Mesenchymal stem cell (in vitro differentiated cells and primary cell): ENCODE data around the gene INSIG1.

ENCODE experiments used
- DNase-seq: peaks from one replicate; pipeline ENCODE4 v3.0.0-alpha.2; 2013
- H2AFZ ChIP-seq: one replicate; pipeline ENCODE4 v1.6.1; 2013; ENCODE audit warnings: low read depth, mild to moderate bottlenecking, control low read depth, inconsistent platforms, low read length, moderate library complexity
- H2AK5ac ChIP-seq: 2 replicates; pipeline ENCODE4 v1.6.1; 2013; ENCODE audit warnings: low read length, moderate library complexity, mild to moderate bottlenecking, inconsistent platforms; ENCODE audit not compliant: severe bottlenecking
- H2BK120ac ChIP-seq: one replicate; pipeline ENCODE4 v1.6.1; 2013; ENCODE audit warnings: low read depth, mild to moderate bottlenecking, inconsistent platforms, low read length, moderate library complexity
- H2BK12ac ChIP-seq, 2 experiments: one replicate each; pipeline ENCODE4 v1.6.1; 2013; ENCODE audit warnings: inconsistent platforms in 2 of 2, low read length in 2 of 2, mild to moderate bottlenecking in 2 of 2, moderate library complexity in 2 of 2, control low read depth in 1 of 2
- H2BK15ac ChIP-seq: one replicate; pipeline ENCODE4 v1.6.1; 2013; ENCODE audit warnings: mild to moderate bottlenecking, low read depth, inconsistent platforms; ENCODE audit not compliant: poor library complexity, severe bottlenecking
- H2BK5ac ChIP-seq: 2 replicates; pipeline ENCODE4 v1.6.1; 2013; ENCODE audit warnings: low read depth, mild to moderate bottlenecking, low read length, control low read depth, inconsistent platforms; ENCODE audit not compliant: poor library complexity, severe bottlenecking
- H3K14ac ChIP-seq, 2 experiments: one replicate each; pipeline ENCODE4 v1.6.1; 2013; ENCODE audit warnings: inconsistent platforms in 2 of 2, low read length in 2 of 2, control low read depth in 1 of 2, mild to moderate bottlenecking in 1 of 2, moderate library complexity in 1 of 2
- H3K18ac ChIP-seq, 2 experiments: one replicate each; pipeline ENCODE4 v1.6.1; 2013; ENCODE audit warnings: inconsistent platforms in 2 of 2, low read length in 2 of 2, control low read depth in 1 of 2, low read depth in 1 of 2, mild to moderate bottlenecking in 1 of 2
- H3K23ac ChIP-seq, 2 experiments: one replicate each; pipeline ENCODE4 v1.6.1; 2013; ENCODE audit warnings: inconsistent platforms in 2 of 2, low read length in 2 of 2, mild to moderate bottlenecking in 2 of 2, moderate library complexity in 2 of 2, control low read depth in 1 of 2
- H3K27ac ChIP-seq: 2 replicates; pipeline ENCODE4 v1.5.1; 2013; ENCODE audit warnings: mild to moderate bottlenecking, moderate library complexity, low read length, control low read depth, inconsistent platforms; ENCODE audit not compliant: poor library complexity, severe bottlenecking
- H3K27me3 ChIP-seq, 2 experiments: 2 replicates each; pipeline versions ENCODE4 v1.6.1 to v1.7.0; 2013; ENCODE audit warnings: low read length in 2 of 2, mild to moderate bottlenecking in 2 of 2, moderate library complexity in 2 of 2, control low read depth in 1 of 2, inconsistent platforms in 1 of 2; ENCODE audit not compliant: control insufficient read depth in 1 of 2, insufficient read depth in 1 of 2
- H3K36me3 ChIP-seq, 2 experiments: 2 replicates each; pipeline versions ENCODE4 v1.6.1 to v1.7.0; 2013; ENCODE audit warnings: low read length in 2 of 2, control low read depth in 1 of 2, inconsistent platforms in 1 of 2, low read depth in 1 of 2, mild to moderate bottlenecking in 1 of 2; ENCODE audit not compliant: insufficient read depth in 2 of 2, control insufficient read depth in 1 of 2
- H3K4ac ChIP-seq, 2 experiments: one replicate each; pipeline ENCODE4 v1.6.1; 2013; ENCODE audit warnings: inconsistent platforms in 2 of 2, low read length in 2 of 2, mild to moderate bottlenecking in 2 of 2, moderate library complexity in 2 of 2, control low read depth in 1 of 2, low read depth in 1 of 2
- H3K4me1 ChIP-seq: 2 replicates; pipeline ENCODE4 v1.6.1; 2013; ENCODE audit warnings: low read depth, low read length, control low read depth; ENCODE audit not compliant: control insufficient read depth, insufficient read depth
- H3K4me2 ChIP-seq: 2 replicates; pipeline ENCODE4 v1.6.1; 2013; ENCODE audit warnings: low read length, mild to moderate bottlenecking, inconsistent platforms; ENCODE audit not compliant: poor library complexity, severe bottlenecking
- H3K4me3 ChIP-seq, 2 experiments: 2 replicates each; pipeline versions ENCODE4 v1.5.1 to v1.7.0; 2013; ENCODE audit warnings: low read length in 2 of 2, mild to moderate bottlenecking in 2 of 2, control low read depth in 1 of 2, low read depth in 1 of 2; ENCODE audit not compliant: insufficient read depth in 1 of 2
- H3K79me1 ChIP-seq: replicated peaks from 2 replicates; pipeline ENCODE4 v1.6.1; 2013; ENCODE audit warnings: mild to moderate bottlenecking, control low read depth, low read length, inconsistent platforms; ENCODE audit not compliant: poor library complexity, severe bottlenecking
- H3K9ac ChIP-seq: 2 replicates; pipeline ENCODE4 v1.7.0; 2013; ENCODE audit warnings: mild to moderate bottlenecking, low read length, moderate library complexity
- H3K9me3 ChIP-seq: 2 replicates; pipeline ENCODE4 v1.7.0; 2013; ENCODE audit warnings: mild to moderate bottlenecking, low read length; ENCODE audit not compliant: control insufficient read depth
- H4K8ac ChIP-seq: one replicate; pipeline ENCODE4 v1.6.1; 2013; ENCODE audit warnings: inconsistent platforms, mild to moderate bottlenecking, low read length, moderate library complexity
- H4K91ac ChIP-seq: one replicate; pipeline ENCODE4 v1.6.1; 2013; ENCODE audit warnings: mild to moderate bottlenecking, low read length, inconsistent platforms
- WGBS: methylation state at CpG from one replicate; pipeline ENCODE4 v1.1.7; 2013; ENCODE audit warnings: mixed read lengths; 5-methylcytosine and 5-hydroxymethylcytosine counted together

Gene INSIG1

DNA sequence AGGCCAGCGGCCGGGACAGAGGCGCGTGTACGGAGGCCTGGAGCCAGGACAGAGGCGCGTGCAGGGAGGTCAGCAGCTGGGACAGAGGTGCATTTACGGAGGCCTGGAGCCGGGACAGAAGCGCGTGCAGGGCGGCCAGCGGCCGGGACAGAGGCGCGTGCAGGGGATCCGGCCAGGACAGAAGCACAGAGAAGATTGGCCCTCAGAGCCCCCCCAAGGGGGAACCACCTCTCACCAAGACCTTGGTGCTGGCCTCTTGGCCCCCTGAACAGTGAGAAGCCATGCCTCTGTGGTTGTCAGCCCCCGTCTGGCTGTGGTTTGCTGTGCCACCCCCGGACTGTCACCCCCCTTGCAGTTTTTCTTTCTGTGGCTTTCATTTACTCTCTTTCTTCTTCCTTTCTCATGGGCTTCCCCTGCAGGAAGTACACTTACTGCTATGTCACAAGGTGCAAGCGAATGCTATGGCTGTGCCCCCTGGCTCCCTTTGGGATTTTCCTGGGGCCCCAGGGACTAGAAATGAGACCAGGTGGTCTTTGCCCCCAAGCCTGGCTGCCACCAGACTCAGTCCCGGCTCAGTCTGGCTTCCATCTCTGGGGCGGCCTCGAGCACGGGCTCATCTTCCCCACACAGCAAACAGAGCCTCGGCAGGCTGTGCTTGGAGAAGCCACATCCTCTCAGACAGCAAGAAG lies 41.1 kb downstream of the INSIG1 start:
- Histone ChIP-seq H3K9me3 (peaks cover 6% of the 10 kb centered on the region), H3K4me3 (no peak overlapping the region), H3K4me2 (no peak overlapping the region), H2BK5ac (no peak overlapping the region), H3K4ac (no peak overlapping the region), H3K23ac (no peak overlapping the region), H2BK12ac (no peak overlapping the region), H3K36me3 (no peaks in the 10 kb centered on the region), H2AK5ac (no peak overlapping the region), H3K14ac (no peak overlapping the region), H3K9ac (no peak overlapping the region), H2AFZ (no peak overlapping the region), H3K27me3 (peaks cover 24 to 75% of the 10 kb centered on the region in 2 experiments), H2BK15ac (no peak overlapping the region), H3K27ac (no peak overlapping the region), H3K4me1 (no peaks in the 10 kb centered on the region), H3K79me1 (no peaks in the 10 kb centered on the region), H4K91ac (no peak overlapping the region), H3K18ac (no peak overlapping the region), H2BK120ac (no peak overlapping the region), H4K8ac (no peak overlapping the region)
- no peak for DNase-seq
- 81% methylated on average over 25 of the region's 25 CpGs for WGBS

DNA sequence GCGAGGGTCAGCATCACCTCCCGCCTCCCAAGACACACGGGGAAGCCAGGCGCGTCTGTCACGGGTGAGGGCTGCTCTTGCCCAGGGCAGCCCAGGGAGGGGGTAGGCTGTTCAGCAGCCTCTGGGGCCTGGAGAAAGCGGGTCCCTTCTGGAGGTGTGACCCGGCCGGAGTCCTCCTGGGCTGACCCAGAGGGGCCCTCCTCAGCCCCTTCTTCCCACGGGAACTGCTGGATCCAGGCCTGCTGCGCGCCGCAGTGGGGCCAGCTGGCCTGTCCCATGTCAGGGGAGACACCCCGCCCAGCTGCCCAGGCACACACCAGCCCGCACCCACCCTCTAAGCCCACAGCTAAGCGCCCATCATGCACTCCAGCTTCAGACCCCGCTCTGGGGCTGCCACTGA lies 41.8 kb downstream of the INSIG1 start:
- no peak overlapping the region for H3K9ac ChIP-seq
- 85% methylated on average over 14 of the region's 17 CpGs for WGBS

DNA sequence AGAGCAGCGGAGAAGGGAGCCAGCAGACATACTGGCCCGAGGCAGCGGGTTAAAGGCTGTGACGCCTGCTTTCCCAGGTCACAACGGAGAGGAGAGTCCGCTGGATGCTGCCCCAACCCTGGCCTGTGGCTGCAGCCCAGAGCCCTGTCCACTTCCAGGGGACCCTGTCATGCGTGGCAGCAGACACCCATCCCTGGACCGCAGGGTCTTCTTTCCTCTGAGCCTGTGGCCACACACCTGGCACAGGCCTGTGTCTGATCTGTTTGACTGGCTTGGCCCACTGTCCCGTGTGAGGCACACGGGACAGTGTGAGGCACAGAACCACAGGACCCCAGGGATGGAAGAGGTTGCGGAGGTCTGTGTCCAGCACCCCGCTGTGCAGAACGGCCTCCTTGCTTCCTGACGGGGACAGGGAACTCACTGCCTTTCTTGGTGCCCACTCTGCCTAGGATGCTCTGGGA lies 42.4 kb downstream of the INSIG1 start:
- Histone ChIP-seq H3K9me3 (peaks cover 4% of the 10 kb centered on the region), H3K4ac (no peak overlapping the region), H2BK12ac (no peak overlapping the region), H3K14ac (no peak overlapping the region), H3K18ac (no peak overlapping the region), H2BK5ac (no peak overlapping the region), H3K9ac (no peak overlapping the region), H3K36me3 (no peaks in the 10 kb centered on the region), H3K4me3 (no peak overlapping the region), H3K79me1 (no peaks in the 10 kb centered on the region), H2BK120ac (no peak overlapping the region), H3K4me1 (peaks cover 4% of the 10 kb centered on the region), H3K23ac (no peak overlapping the region), H4K8ac (no peak overlapping the region), H2AK5ac (no peak overlapping the region), H3K4me2 (no peak overlapping the region), H2AFZ (no peak overlapping the region), H3K27ac (no peak overlapping the region), H2BK15ac (no peak overlapping the region), H3K27me3 (peaks cover 24 to 64% of the 10 kb centered on the region in 2 experiments), H4K91ac (no peak overlapping the region)
- no peak for DNase-seq
- WGBS = 80% methylated on average over 14 of the region's 14 CpGs

More for the DNA sequence above, 41.8 kb downstream of the INSIG1 start:
- Histone ChIP-seq H3K18ac (no peak overlapping the region), H3K23ac (no peak overlapping the region), H3K14ac (no peak overlapping the region), H3K4me1 (peaks cover under 1% of the 10 kb centered on the region), H2AK5ac (no peak overlapping the region), H2BK12ac (no peak overlapping the region), H2BK120ac (no peak overlapping the region), H3K27me3 (peaks cover 24 to 69% of the 10 kb centered on the region in 2 experiments), H3K79me1 (no peaks in the 10 kb centered on the region), H3K36me3 (no peaks in the 10 kb centered on the region), H3K9me3 (peaks cover 4% of the 10 kb centered on the region), H3K27ac (no peak overlapping the region), H4K91ac (no peak overlapping the region), H2BK15ac (no peak overlapping the region), H2BK5ac (no peak overlapping the region), H4K8ac (no peak overlapping the region), H3K4ac (no peak overlapping the region), H3K4me3 (no peak overlapping the region), H3K4me2 (no peak overlapping the region), H2AFZ (no peak overlapping the region)
- DNase-seq = no peak

DNA sequence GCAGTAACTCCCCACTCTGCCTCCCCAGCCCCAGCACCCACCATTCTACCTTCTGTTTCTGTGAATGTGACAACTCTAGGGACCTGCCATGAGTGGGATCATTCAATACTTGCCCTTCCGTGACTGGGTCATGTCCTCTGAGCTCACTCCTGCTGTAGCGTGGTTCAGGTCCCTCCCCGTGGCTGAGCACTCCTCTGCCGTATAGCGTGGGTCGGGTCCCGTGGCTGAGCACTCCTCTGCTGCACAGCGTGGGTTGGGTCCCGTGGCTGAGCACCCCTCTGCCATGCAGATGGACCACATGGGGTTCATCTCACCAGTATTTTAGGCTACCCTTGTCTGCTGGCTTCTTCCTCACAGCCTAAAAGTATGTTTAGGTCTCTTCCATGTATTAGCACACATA lies 43.0 kb downstream of the INSIG1 start:
- Histone ChIP-seq H3K18ac (no peak overlapping the region), H3K4ac (no peak overlapping the region), H3K4me1 (peaks cover 4% of the 10 kb centered on the region), H2BK15ac (no peak overlapping the region), H3K4me2 (no peak overlapping the region), H3K4me3 (no peak overlapping the region), H3K27ac (no peak overlapping the region), H3K79me1 (no peaks in the 10 kb centered on the region), H2AK5ac (no peak overlapping the region), H4K8ac (no peak overlapping the region), H2BK120ac (no peak overlapping the region), H3K36me3 (no peaks in the 10 kb centered on the region), H3K14ac (no peak overlapping the region), H3K27me3 (peaks cover 28 to 65% of the 10 kb centered on the region in 2 experiments), H3K9me3 (peaks cover 4% of the 10 kb centered on the region), H4K91ac (peak overlapping the region; percentile 46), H2BK5ac (no peak overlapping the region), H3K23ac (no peak overlapping the region), H3K9ac (no peak overlapping the region), H2AFZ (no peak overlapping the region), H2BK12ac (no peak overlapping the region)
- WGBS = 88% methylated on average over 9 of the region's 9 CpGs
- DNase-seq = no peak
